Stimulated activated CD4-positive, alpha-beta T cell treated with anti-CD3 and anti-CD28 coated beads, Interleukin-4, amount 100 ng/mL, for 1 hour (primary cell): ENCODE results near the gene RNASEH2A.
"Not testable (repeated sequence)": the region's sequence is repeated elsewhere in the genome, so short reads cannot be mapped to it uniquely, and the experiment has no call there.

ENCODE experiments used
- DNase-seq: peaks from one replicate; pipeline ENCODE4 v3.0.0-alpha.2; 2020

Gene RNASEH2A

GRCh38 chr19:12794196-12794941, 12.0 kb upstream of the RNASEH2A start:
- DNase-seq: no peak

- DNase-seq: no peak
These were observed 11.4 kb upstream of the RNASEH2A start for GRCh38 chr19:12794971-12795381.

GRCh38 chr19:12796146-12797071, 10.0 kb upstream of the RNASEH2A start:
- DNase-seq: peak; percentile 71

- no peak for DNase-seq
These were observed 9.2 kb upstream of the RNASEH2A start for GRCh38 chr19:12797141-12797587.

GRCh38 chr19:12797607-12798006, 8.8 kb upstream of the RNASEH2A start:
- DNase-seq: not testable (repeated sequence)

- no peak for DNase-seq
These were observed 6.5 kb upstream of the RNASEH2A start for GRCh38 chr19:12799742-12800465.

- DNase-seq: no peak
These were observed 6.0 kb upstream of the RNASEH2A start for GRCh38 chr19:12800466-12800770.

- no peak for DNase-seq
These were observed 5.4 kb upstream of the RNASEH2A start for GRCh38 chr19:12800923-12801465.

GRCh38 chr19:12801466-12802266, 4.7 kb upstream of the RNASEH2A start, which contains the start of the genes PRDX2 and THSD8:
Gene PRDX2 (minus strand): TSS chr19:12801800. CDS start chr19:12801261, 539 bp downstream.
Gene THSD8 (plus strand): TSS chr19:12802069. CDS start chr19:12802072, 3 bp downstream.
- DNase-seq: peak; percentile 78

GRCh38 chr19:12802267-12803106, 3.9 kb upstream of the RNASEH2A start:
- no peak for DNase-seq

- DNase-seq: no peak
These were observed 2.3 kb upstream of the RNASEH2A start for GRCh38 chr19:12804051-12804450.

GRCh38 chr19:12815088-12815487, 8.7 kb downstream of the RNASEH2A start:
- no peak for DNase-seq

GRCh38 chr19:12817188-12817587, 10.8 kb downstream of the RNASEH2A start:
- not testable (repeated sequence) for DNase-seq

GRCh38 chr19:12817810-12818209, 11.4 kb downstream of the RNASEH2A start:
- not testable (repeated sequence) for DNase-seq

- no peak for DNase-seq
These were observed 15.4 kb downstream of the RNASEH2A start for GRCh38 chr19:12821761-12822160.

GRCh38 chr19:12825254-12826131, 19.1 kb downstream of the RNASEH2A start:
- DNase-seq: peak; percentile 41

- peak; percentile 32 for DNase-seq
These were observed 22.1 kb downstream of the RNASEH2A start for GRCh38 chr19:12828494-12828893.

GRCh38 chr19:12833418-12833737, 27.0 kb downstream of the RNASEH2A start:
- DNase-seq: no peak

- peak; percentile 41 for DNase-seq
These were observed 27.6 kb downstream of the RNASEH2A start for GRCh38 chr19:12833738-12834565.
